HEK293 (cell line): ENCODE results near the gene GARRE1.

Experiments
- CTCF ChIA-PET: fragments of 350-600 bp; formaldehyde crosslinking; extraction: SDS; loops from one replicate; lab custom pipeline; 2021; ENCODE audit warnings: antibody characterized with exemption; lab: Yijun Ruan, JAX
- POLR2A ChIA-PET: fragments of 300-600 bp; formaldehyde crosslinking; extraction: SDS; loops from one replicate; lab custom pipeline; 2020; ENCODE audit warnings: antibody characterized with exemption, inconsistent platforms; lab: Yijun Ruan, JAX
- H3K27ac ChIP-seq: fragments of 200-500 bp; sonication (Bioruptor generic); 2 replicates; pipeline ENCODE4 v1.5.1; 2014; ENCODE audit warnings: low read depth, low read length, control low read depth, inconsistent platforms; ENCODE audit errors: extremely low read depth
- H3K36me3 ChIP-seq, 2 experiments: fragments of 200-500 bp in 1 of 2; sonication (Bioruptor generic) in 1 of 2; 1 replicate in 1 of 2; 2 replicates in 1 of 2; pipeline ENCODE4 v1.5.1; 2014 to 2017; ENCODE audit warnings: inconsistent platforms in 2 of 2, low read length in 2 of 2; ENCODE audit not compliant: control insufficient read depth in 2 of 2, insufficient read depth in 1 of 2
- H3K4me1 ChIP-seq: fragments of 200-500 bp; sonication (Bioruptor generic); 2 replicates; pipeline ENCODE4 v1.5.1; 2014; ENCODE audit warnings: mild to moderate bottlenecking, low read length, inconsistent platforms; ENCODE audit not compliant: control insufficient read depth, insufficient read depth
- H3K4me3 ChIP-seq: 2 replicates; pipeline ENCODE4 v1.5.1; 2011; ENCODE audit warnings: low read depth, mild to moderate bottlenecking, control low read depth, low read length, moderate library complexity
- H3K9me3 ChIP-seq: fragments of 200-500 bp; sonication (Bioruptor generic); 2 replicates; pipeline ENCODE4 v1.5.1; 2014; ENCODE audit warnings: low read depth, low read length, inconsistent platforms; ENCODE audit not compliant: control insufficient read depth, insufficient read depth
- FEZF1 ChIP-seq: fragments of 450-650 bp; formaldehyde crosslinking; IDR thresholded peaks from 2 replicates; pipeline ENCODE4 v1.5.1; 2016; ENCODE audit warnings: missing biosample characterization, missing genetic modification characterization
- GLI4 ChIP-seq: fragments of 450-650 bp; formaldehyde crosslinking; IDR thresholded peaks from 2 replicates; pipeline ENCODE4 v1.5.1; 2016; ENCODE audit warnings: missing biosample characterization, missing genetic modification characterization
- GLIS2 ChIP-seq: fragments of 450-650 bp; formaldehyde crosslinking; IDR thresholded peaks from 2 replicates; pipeline ENCODE4 v1.5.1; 2016; ENCODE audit warnings: missing biosample characterization, missing genetic modification characterization
- MZF1 ChIP-seq: fragments of 450-650 bp; formaldehyde crosslinking; IDR thresholded peaks from 2 replicates; pipeline ENCODE4 v1.5.1; 2017; ENCODE audit warnings: missing biosample characterization, missing genetic modification characterization, borderline replicate concordance
- PRDM6 ChIP-seq: fragments of 450-650 bp; formaldehyde crosslinking; IDR thresholded peaks from 2 replicates; pipeline ENCODE4 v1.5.1; 2017; ENCODE audit warnings: missing biosample characterization, missing genetic modification characterization
- WT1 ChIP-seq: fragments of 450-650 bp; formaldehyde crosslinking; IDR thresholded peaks from 2 replicates; pipeline ENCODE4 v1.5.1; 2016; ENCODE audit warnings: missing biosample characterization, missing genetic modification characterization
- ZBTB17 ChIP-seq: fragments of 450-650 bp; formaldehyde crosslinking; IDR thresholded peaks from 2 replicates; pipeline ENCODE4 v1.5.1; 2016; ENCODE audit warnings: missing biosample characterization, missing genetic modification characterization
- ZNF16 ChIP-seq: fragments of 450-650 bp; formaldehyde crosslinking; IDR thresholded peaks from 2 replicates; pipeline ENCODE4 v1.5.1; 2016; ENCODE audit warnings: low read depth, missing biosample characterization, missing genetic modification characterization
- ZNF169 ChIP-seq: fragments of 450-650 bp; formaldehyde crosslinking; IDR thresholded peaks from 2 replicates; pipeline ENCODE4 v1.5.1; 2016; ENCODE audit warnings: missing biosample characterization, missing genetic modification characterization
- ZNF24 ChIP-seq: fragments of 450-650 bp; formaldehyde crosslinking; IDR thresholded peaks from 2 replicates; pipeline ENCODE4 v1.5.1; 2016; ENCODE audit warnings: missing biosample characterization, missing genetic modification characterization
- ZNF266 ChIP-seq: fragments of 450-650 bp; formaldehyde crosslinking; IDR thresholded peaks from 2 replicates; pipeline ENCODE4 v1.5.1; 2016; ENCODE audit warnings: missing biosample characterization, missing genetic modification characterization, low read depth
- ZNF426 ChIP-seq: fragments of 450-650 bp; formaldehyde crosslinking; IDR thresholded peaks from 2 replicates; pipeline ENCODE4 v1.5.1; 2017; ENCODE audit warnings: missing biosample characterization, missing genetic modification characterization, mild to moderate bottlenecking, inconsistent platforms, moderate library complexity
- ZNF544 ChIP-seq: fragments of 450-650 bp; formaldehyde crosslinking; IDR thresholded peaks from 2 replicates; pipeline ENCODE4 v1.5.0; 2017; ENCODE audit warnings: missing biosample characterization, missing genetic modification characterization
- ZNF610 ChIP-seq: fragments of 450-650 bp; formaldehyde crosslinking; IDR thresholded peaks from 2 replicates; pipeline ENCODE4 v1.5.1; 2016; ENCODE audit warnings: missing biosample characterization, missing genetic modification characterization, borderline replicate concordance
- ZNF792 ChIP-seq: fragments of 450-650 bp; formaldehyde crosslinking; IDR thresholded peaks from 2 replicates; pipeline ENCODE4 v1.5.1; 2016; ENCODE audit warnings: missing biosample characterization, missing genetic modification characterization
- ZSCAN16 ChIP-seq: fragments of 450-650 bp; formaldehyde crosslinking; IDR thresholded peaks from 2 replicates; pipeline ENCODE4 v1.5.1; 2016; ENCODE audit warnings: missing biosample characterization, missing genetic modification characterization
- TF ChIP-seq, protein P1 (sequence below): fragments of 450-650 bp; formaldehyde crosslinking; IDR thresholded peaks from 2 replicates; pipeline ENCODE4 v1.5.1; 2017; ENCODE audit warnings: missing biosample characterization, missing genetic modification characterization
- TF ChIP-seq, protein P2 (sequence below): fragments of 450-650 bp; formaldehyde crosslinking; IDR thresholded peaks from 2 replicates; pipeline ENCODE4 v1.5.1; 2016; ENCODE audit warnings: missing biosample characterization, missing genetic modification characterization, borderline replicate concordance
- TF ChIP-seq, protein P3 (sequence below): fragments of 450-650 bp; formaldehyde crosslinking; IDR thresholded peaks from 2 replicates; pipeline ENCODE4 v1.5.1; 2017; ENCODE audit warnings: missing biosample characterization, mild to moderate bottlenecking, missing genetic modification characterization, moderate library complexity
- TF ChIP-seq, protein P4 (sequence below): fragments of 450-650 bp; formaldehyde crosslinking; IDR thresholded peaks from 2 replicates; pipeline ENCODE4 v1.5.1; 2017; ENCODE audit warnings: missing biosample characterization, missing genetic modification characterization

The GARRE1 gene

GRCh38 chr19:34214040-34214439, 40.3 kb upstream of the GARRE1 start (continued):
- TF ChIP-seq, protein P1, sequence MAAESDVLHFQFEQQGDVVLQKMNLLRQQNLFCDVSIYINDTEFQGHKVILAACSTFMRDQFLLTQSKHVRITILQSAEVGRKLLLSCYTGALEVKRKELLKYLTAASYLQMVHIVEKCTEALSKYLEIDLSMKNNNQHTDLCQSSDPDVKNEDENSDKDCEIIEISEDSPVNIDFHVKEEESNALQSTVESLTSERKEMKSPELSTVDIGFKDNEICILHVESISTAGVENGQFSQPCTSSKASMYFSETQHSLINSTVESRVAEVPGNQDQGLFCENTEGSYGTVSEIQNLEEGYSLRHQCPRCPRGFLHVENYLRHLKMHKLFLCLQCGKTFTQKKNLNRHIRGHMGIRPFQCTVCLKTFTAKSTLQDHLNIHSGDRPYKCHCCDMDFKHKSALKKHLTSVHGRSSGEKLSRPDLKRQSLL (tag by site-specific recombination): no peak

- peaks cover 57 to 83% of the 10 kb centered on the region in 2 experiments for H3K36me3 ChIP-seq
- H3K4me1 ChIP-seq: peaks cover 35% of the 10 kb centered on the region
- POLR2A ChIA-PET: no interaction called here
- peak overlapping the region; percentile 38 for H3K27ac ChIP-seq
- no peak for TF ChIP-seq ZNF426
- TF ChIP-seq, protein P2, sequence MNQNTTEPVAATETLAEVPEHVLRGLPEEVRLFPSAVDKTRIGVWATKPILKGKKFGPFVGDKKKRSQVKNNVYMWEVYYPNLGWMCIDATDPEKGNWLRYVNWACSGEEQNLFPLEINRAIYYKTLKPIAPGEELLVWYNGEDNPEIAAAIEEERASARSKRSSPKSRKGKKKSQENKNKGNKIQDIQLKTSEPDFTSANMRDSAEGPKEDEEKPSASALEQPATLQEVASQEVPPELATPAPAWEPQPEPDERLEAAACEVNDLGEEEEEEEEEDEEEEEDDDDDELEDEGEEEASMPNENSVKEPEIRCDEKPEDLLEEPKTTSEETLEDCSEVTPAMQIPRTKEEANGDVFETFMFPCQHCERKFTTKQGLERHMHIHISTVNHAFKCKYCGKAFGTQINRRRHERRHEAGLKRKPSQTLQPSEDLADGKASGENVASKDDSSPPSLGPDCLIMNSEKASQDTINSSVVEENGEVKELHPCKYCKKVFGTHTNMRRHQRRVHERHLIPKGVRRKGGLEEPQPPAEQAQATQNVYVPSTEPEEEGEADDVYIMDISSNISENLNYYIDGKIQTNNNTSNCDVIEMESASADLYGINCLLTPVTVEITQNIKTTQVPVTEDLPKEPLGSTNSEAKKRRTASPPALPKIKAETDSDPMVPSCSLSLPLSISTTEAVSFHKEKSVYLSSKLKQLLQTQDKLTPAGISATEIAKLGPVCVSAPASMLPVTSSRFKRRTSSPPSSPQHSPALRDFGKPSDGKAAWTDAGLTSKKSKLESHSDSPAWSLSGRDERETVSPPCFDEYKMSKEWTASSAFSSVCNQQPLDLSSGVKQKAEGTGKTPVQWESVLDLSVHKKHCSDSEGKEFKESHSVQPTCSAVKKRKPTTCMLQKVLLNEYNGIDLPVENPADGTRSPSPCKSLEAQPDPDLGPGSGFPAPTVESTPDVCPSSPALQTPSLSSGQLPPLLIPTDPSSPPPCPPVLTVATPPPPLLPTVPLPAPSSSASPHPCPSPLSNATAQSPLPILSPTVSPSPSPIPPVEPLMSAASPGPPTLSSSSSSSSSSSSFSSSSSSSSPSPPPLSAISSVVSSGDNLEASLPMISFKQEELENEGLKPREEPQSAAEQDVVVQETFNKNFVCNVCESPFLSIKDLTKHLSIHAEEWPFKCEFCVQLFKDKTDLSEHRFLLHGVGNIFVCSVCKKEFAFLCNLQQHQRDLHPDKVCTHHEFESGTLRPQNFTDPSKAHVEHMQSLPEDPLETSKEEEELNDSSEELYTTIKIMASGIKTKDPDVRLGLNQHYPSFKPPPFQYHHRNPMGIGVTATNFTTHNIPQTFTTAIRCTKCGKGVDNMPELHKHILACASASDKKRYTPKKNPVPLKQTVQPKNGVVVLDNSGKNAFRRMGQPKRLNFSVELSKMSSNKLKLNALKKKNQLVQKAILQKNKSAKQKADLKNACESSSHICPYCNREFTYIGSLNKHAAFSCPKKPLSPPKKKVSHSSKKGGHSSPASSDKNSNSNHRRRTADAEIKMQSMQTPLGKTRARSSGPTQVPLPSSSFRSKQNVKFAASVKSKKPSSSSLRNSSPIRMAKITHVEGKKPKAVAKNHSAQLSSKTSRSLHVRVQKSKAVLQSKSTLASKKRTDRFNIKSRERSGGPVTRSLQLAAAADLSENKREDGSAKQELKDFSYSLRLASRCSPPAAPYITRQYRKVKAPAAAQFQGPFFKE (tag by site-specific recombination): no peak
- 0 out of 2 replicates have a peak, but pooled peaks have one; percentile 61 for TF ChIP-seq ZBTB17
- TF ChIP-seq, protein P3, sequence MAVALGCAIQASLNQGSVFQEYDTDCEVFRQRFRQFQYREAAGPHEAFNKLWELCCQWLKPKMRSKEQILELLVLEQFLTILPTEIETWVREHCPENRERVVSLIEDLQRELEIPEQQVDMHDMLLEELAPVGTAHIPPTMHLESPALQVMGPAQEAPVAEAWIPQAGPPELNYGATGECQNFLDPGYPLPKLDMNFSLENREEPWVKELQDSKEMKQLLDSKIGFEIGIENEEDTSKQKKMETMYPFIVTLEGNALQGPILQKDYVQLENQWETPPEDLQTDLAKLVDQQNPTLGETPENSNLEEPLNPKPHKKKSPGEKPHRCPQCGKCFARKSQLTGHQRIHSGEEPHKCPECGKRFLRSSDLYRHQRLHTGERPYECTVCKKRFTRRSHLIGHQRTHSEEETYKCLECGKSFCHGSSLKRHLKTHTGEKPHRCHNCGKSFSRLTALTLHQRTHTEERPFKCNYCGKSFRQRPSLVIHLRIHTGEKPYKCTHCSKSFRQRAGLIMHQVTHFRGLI: peak; percentile 95
- TF ChIP-seq MZF1 (tag by site-specific recombination): no peak
- TF ChIP-seq FEZF1 (tag by site-specific recombination): peak; percentile 77
- peak; percentile 77 for TF ChIP-seq PRDM6 (tag by site-specific recombination)
- TF ChIP-seq, all 188 proteins: peak for 4
- H3K9me3 ChIP-seq: no peaks in the 10 kb centered on the region
- no peak overlapping the region for H3K4me3 ChIP-seq
- CTCF ChIA-PET: interaction anchor here (0.7 kb wide), 1 partner anchor 293 kb away, joined by 3 read pairs; no protein-coding TSS in a partner anchor
These were observed 39.2 kb upstream of the GARRE1 start for GRCh38 chr19:34215006-34215665.

GRCh38 chr19:34215666-34216038, 38.7 kb upstream of the GARRE1 start:
- H3K27ac ChIP-seq: peak overlapping the region; percentile 38; the same call in 1 of the 2 replicates
- ChIA-PET CTCF (no interaction called here), POLR2A (no interaction called here)
- H3K36me3 ChIP-seq: peaks cover 57 to 82% of the 10 kb centered on the region in 2 experiments
- peaks cover 35% of the 10 kb centered on the region for H3K4me1 ChIP-seq
- no peak overlapping the region for H3K4me3 ChIP-seq
- H3K9me3 ChIP-seq: no peaks in the 10 kb centered on the region
- TF ChIP-seq WT1 (0 out of 2 replicates have a peak, but pooled peaks have one; percentile 16), GLI4 (tag by site-specific recombination) (no peak), ZNF24 (tag by site-specific recombination) (no peak), ZNF16 (tag by site-specific recombination) (no peak), GLIS2 (tag by site-specific recombination) (no peak), ZNF169 (tag by site-specific recombination) (no peak), ZNF610 (tag by site-specific recombination) (no peak), ZNF792 (tag by site-specific recombination) (no peak), ZNF266 (tag by site-specific recombination) (no peak), ZSCAN16 (tag by site-specific recombination) (no peak), ZNF544 (tag by site-specific recombination) (no peak)
- TF ChIP-seq, protein P4, sequence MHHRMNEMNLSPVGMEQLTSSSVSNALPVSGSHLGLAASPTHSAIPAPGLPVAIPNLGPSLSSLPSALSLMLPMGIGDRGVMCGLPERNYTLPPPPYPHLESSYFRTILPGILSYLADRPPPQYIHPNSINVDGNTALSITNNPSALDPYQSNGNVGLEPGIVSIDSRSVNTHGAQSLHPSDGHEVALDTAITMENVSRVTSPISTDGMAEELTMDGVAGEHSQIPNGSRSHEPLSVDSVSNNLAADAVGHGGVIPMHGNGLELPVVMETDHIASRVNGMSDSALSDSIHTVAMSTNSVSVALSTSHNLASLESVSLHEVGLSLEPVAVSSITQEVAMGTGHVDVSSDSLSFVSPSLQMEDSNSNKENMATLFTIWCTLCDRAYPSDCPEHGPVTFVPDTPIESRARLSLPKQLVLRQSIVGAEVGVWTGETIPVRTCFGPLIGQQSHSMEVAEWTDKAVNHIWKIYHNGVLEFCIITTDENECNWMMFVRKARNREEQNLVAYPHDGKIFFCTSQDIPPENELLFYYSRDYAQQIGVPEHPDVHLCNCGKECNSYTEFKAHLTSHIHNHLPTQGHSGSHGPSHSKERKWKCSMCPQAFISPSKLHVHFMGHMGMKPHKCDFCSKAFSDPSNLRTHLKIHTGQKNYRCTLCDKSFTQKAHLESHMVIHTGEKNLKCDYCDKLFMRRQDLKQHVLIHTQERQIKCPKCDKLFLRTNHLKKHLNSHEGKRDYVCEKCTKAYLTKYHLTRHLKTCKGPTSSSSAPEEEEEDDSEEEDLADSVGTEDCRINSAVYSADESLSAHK (tag by site-specific recombination): peak; percentile 42; the same call in 1 of the 2 replicates
